AG04449 (cell line): Measurements from ENCODE around the gene SNRPA.
"Not testable (repeated sequence)": the region's sequence is repeated elsewhere in the genome, so short reads cannot be mapped to it uniquely, and the experiment has no call there.

Source experiments
- CTCF ChIA-PET: fragments of 350-600 bp; formaldehyde crosslinking; extraction: SDS; loops from one replicate; lab custom pipeline; 2021; ENCODE audit warnings: antibody characterized with exemption; lab: Yijun Ruan, JAX
- POLR2A ChIA-PET: fragments of 400-600, 350-600 bp; formaldehyde crosslinking; extraction: SDS; loops from one replicate; lab custom pipeline; 2020; ENCODE audit warnings: antibody characterized with exemption, inconsistent platforms; lab: Yijun Ruan, JAX
- DNase-seq: peaks from one replicate; pipeline ENCODE4 v3.0.0-alpha.2; 2010; ENCODE audit warnings: low read depth, low spot score
- H3K4me3 ChIP-seq: 2 replicates; pipeline ENCODE4 v1.5.1; 2011; ENCODE audit warnings: low read depth, mild to moderate bottlenecking, control low read depth, low read length
- TF ChIP-seq, protein P1 (sequence below): IDR thresholded peaks from one replicate; pipeline ENCODE4 v1.5.1; 2011; ENCODE audit warnings: mild to moderate bottlenecking, moderate library complexity, low read length, control low read depth, inconsistent platforms; ENCODE audit not compliant: insufficient read depth; ENCODE audit errors: missing control alignments

Gene SNRPA

DNA sequence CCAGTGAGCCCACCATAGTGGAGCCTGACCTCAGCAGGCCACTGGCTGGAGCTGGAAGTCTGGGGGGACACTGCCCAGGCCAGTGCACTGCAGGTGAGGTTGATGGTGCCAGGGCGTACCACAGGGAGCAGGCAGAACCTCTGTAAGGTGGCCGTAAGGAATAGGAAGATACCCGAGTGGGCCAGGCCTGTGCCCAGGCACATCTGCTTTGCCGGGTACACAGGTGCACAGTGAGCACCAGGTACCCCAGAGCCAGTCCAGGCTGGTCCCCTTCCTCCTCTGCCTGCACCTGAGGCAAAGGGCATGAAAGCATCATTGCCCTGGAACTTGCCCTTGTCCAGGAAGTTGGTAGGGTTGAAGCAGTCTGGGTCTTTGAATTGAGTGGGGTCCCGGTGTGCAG, 57.5 kb downstream of the SNRPA start:
- H3K4me3 ChIP-seq: no peak overlapping the region
- no peak for DNase-seq
- ChIA-PET POLR2A (no interaction called here), CTCF (interaction anchor here (0.8 to 5.6 kb wide), 5 partner anchors 11 to 174 kb away, joined by 3 to 58 read pairs (median 3); no protein-coding TSS in a partner anchor)
- TF ChIP-seq, protein P1, sequence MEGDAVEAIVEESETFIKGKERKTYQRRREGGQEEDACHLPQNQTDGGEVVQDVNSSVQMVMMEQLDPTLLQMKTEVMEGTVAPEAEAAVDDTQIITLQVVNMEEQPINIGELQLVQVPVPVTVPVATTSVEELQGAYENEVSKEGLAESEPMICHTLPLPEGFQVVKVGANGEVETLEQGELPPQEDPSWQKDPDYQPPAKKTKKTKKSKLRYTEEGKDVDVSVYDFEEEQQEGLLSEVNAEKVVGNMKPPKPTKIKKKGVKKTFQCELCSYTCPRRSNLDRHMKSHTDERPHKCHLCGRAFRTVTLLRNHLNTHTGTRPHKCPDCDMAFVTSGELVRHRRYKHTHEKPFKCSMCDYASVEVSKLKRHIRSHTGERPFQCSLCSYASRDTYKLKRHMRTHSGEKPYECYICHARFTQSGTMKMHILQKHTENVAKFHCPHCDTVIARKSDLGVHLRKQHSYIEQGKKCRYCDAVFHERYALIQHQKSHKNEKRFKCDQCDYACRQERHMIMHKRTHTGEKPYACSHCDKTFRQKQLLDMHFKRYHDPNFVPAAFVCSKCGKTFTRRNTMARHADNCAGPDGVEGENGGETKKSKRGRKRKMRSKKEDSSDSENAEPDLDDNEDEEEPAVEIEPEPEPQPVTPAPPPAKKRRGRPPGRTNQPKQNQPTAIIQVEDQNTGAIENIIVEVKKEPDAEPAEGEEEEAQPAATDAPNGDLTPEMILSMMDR: no peak

- TF ChIP-seq, protein P1: no peak
- DNase-seq: no peak
- CTCF ChIA-PET: interaction anchor here (0.9 to 5.6 kb wide), 3 partner anchors 9 to 175 kb away, joined by 3 to 58 read pairs (median 4); no protein-coding TSS in a partner anchor
- no peak overlapping the region for H3K4me3 ChIP-seq
- POLR2A ChIA-PET: interaction anchor here (0.6 kb wide), 1 partner anchor 149 kb away, joined by 4 read pairs; no protein-coding TSS in a partner anchor
Measured at GRCh38 chr19:40809358-40810086, 58.5 kb downstream of the SNRPA start.

DNA sequence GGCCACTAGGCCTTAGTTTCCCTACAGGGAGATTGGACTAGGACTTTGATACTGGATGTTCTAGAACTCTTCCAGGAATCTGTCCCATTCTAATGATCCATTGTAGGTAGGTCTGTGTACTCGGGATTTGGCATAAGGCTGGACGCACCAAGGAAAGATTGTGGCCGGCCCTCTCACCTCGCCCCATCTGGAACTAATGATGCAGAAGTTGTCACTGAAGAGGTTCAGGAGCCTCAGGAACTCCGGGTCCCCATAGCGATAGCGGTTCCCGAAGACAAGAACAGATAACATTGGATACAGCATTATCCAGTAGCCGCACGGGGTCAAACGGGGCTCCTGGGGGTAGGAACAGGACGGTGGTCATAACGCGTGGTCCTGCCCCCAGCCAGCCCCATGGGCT, 59.2 kb downstream of the SNRPA start:
- TF ChIP-seq, protein P1: no peak
- ChIA-PET POLR2A (no interaction called here), CTCF (no interaction called here)
- H3K4me3 ChIP-seq: no peak overlapping the region
- no peak for DNase-seq

DNA sequence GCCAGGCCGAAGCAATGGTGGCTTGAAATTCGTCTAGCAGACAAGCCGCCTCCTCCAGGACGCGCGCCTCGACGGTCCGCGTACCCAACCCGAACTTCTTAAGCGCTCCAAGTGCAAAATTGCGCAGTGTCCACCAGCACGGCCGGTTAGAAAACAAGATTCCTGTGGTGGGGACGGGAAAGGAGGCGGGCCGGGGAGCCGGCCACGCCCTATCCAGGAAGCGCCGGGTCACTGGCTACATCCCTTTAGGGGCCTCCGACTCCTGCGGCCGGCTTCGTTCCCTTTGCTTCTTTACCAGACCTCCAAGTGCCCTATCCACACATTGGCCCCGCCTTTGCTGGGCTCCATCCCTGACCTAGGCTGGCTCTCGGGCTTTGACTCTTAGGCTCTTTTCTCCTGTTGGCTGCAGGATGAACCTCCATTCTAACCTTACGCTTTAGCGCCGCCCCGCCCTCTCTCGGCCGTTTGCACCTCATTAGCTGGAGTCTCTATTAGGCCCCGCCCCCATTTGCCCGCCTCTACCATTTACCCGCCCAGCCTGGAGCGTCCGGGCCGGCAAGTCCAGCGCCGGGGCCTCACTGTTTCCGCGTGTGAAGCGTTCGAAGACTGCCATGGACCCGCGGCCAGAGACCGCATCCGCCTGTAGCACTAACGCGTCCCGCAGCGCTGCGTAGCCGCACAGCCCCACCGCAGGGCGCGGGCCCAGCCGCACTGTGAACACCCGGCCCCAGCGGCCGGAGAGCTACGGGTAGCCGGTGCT, 59.8 kb downstream of the SNRPA start:
- DNase-seq, POLR2A ChIA-PET: not testable (repeated sequence)
- CTCF ChIA-PET: interaction anchor here (1.0 to 1.2 kb wide), 2 partner anchors 10 to 149 kb away, joined by 4 to 8 read pairs; no protein-coding TSS in a partner anchor
- H3K4me3 ChIP-seq: peak overlapping the region; percentile 53

GRCh38 chr19:40811478-40812341, 60.7 kb downstream of the SNRPA start:
- H3K4me3 ChIP-seq: no peak overlapping the region; the same call in 1 of the 2 replicates
- DNase-seq: no peak
- ChIA-PET POLR2A (no interaction called here), CTCF (interaction anchor here (1.0 to 1.5 kb wide), 3 partner anchors 9 to 150 kb away, joined by 4 to 8 read pairs (median 4); no protein-coding TSS in a partner anchor)
- TF ChIP-seq, protein P1: no peak

- H3K4me3 ChIP-seq, DNase-seq, POLR2A ChIA-PET: not testable (repeated sequence)
- CTCF ChIA-PET: interaction anchor here (1.0 to 1.5 kb wide), 2 partner anchors 10 to 150 kb away, joined by 3 to 4 read pairs; no protein-coding TSS in a partner anchor
Measured at GRCh38 chr19:40812571-40812970, 61.6 kb downstream of the SNRPA start.
